Posterior vena cava (tissue), 2 donors: Measurements from ENCODE around the gene TAOK3. TPM values are rescaled to one million over a fixed set of nuclear protein-coding genes. Genes with fewer than 3 reads are reported as not detected.
"Not testable (repeated sequence)": the region's sequence is repeated elsewhere in the genome, so short reads cannot be mapped to it uniquely, and the experiment has no call there.

Experiments used
- DNase-seq: peaks from one replicate; pipeline ENCODE4 v3.0.0-alpha.2; 2020; ENCODE audit warnings: low spot score
- intact Hi-C, 2 donors: fragments of 100-400 bp; cut with DNase I; formaldehyde crosslinking; loops; one replicate each; pipeline versions ENCODE4 v1.14.1 to v1.14.2; 2022 to 2023
- total RNA-seq, 2 donors: library from RNA; stranded (reverse); fragmentation: NEBNext Ultra II Directional; extraction: Animal tissue kit (Norgen Biotek cat#: 25700); gene quantifications; one replicate each; pipeline ENCODE4 v1.2.1, GENCODE V29; 2021
- donor health status: DM: yes; HTN: yes; CAD: no.
- donor health status: DM: yes; HTN: yes; CAD: no.

The TAOK3 gene
- total RNA-seq, 2 donors from 2014 or later: 27.9 to 31.8 TPM

DNA sequence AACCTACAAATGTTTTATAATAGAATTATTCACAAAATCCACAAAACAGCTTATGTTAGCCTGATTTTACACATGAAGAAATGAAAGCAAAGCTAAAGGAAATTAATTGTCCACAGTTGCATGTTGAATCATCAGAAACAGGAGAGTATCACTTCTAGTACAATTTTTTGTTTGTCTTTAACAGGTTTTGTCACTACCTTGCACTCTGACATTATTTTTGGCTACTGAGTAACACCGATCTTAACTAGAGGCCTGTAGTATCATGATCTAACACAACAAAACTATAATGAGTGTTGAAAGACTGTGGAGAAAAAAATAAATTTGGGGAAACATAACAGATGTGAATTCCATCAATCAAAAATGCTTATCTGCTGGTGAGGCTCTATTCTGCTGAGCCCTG is 60.1 kb downstream of the TAOK3 start:
- intact Hi-C loops: no loop called here
- DNase-seq: no peak

DNA sequence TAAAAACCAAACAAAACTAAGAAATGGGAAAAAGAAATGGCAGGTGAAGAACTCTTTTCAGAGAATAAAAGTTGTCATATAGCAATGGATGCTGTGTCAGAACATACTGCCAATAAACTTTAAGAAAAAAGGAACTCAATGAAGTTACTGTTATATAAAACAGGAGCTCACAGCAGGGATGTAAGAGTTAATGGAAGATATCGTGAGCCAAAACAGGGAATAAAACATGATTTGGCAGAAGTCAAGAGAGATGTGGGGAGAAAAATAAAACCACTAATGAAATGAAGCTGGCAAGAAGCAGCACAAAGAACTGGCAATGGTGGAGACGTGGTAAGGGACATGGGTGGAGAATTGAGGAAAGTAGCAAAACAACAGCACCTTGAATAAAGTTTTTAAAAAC is 61.0 kb downstream of the TAOK3 start:
- DNase-seq: no peak
- intact Hi-C loops: no loop called here

DNA sequence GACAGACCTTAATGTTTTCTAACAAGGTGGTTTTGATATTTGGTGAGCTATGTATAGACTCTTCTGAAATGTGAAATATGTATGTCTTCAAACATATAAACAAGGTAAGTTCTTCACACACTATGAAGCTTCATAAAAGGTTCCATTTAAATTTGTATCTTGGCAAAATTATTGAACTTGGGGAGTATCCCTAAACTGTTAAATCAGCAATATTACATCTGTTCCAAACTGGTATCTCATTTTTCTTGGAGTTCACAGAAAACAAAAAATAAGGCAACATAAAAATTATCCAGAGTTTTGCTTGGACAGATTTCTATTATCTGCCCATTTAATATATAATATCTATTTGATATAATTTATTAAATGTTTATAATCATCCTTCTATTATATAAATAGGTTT is 62.4 kb downstream of the TAOK3 start:
- no peak for DNase-seq
- intact Hi-C loops: no loop called here

DNA sequence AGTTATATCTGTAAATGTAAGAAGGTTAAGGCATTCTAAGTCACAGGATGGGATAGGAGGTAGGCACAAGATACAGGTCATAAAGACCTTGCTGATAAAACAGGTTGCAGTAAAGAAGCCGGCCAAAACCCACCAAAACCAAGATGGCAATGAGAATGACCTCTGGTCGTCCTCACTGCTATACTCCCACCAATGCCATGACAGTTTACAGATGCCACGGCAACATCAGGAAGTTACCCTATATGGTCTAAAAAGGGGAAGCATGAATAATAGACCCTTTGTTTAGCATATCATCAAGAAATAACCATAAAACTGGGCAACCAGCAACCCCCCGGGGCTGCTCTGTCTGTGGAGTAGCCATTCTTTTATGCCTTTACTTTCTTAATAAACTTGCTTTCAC is 64.7 kb downstream of the TAOK3 start:
- intact Hi-C loops: loop anchor here in 1 of 2 donors (5.0 kb wide), 1 partner anchor 64 kb away; the partner anchor contains the start of gene TAOK3
- not testable (repeated sequence) for DNase-seq

DNA sequence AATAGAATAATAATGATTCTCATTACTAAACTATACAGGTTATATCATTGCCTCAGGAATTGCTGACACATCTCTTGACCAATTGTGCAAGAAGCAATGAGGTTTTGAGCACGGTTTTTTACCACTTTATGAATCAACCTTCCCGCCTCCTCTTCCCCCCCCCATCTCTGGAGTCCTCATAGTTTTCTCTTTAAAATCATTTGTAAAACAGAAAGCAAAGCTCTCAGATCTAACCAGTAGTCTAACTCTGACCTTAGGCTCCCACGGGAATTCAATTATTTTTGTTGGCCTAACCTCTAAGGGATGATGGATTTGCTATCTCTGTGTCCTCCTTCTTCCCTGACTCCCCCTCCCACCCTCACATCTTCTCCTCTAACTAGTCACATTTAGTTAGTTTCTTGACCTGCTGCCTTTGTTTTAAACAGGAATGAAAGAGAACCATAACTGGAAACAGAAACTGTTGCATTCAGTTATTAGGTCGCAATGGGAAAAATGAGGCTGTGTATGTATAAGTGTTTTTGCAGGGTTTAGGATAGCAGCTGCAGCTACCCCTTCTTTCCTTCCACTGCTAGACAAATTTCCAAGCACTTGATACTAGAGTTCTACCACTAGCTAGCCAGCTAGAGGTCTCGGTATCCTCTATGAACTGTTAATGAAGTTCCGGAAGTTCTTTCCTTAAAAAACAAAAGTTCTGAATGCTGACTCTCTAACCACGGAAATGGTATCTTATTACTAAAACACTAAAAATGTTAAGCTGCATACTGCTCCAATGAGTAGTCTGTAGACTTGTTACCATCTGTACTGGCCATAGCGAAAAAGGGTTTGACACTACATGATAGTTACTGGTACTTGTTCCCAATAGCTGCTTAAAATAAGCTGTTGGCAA is 65.4 kb downstream of the TAOK3 start:
- intact Hi-C loops: loop anchor here in 1 of 2 donors (5.0 kb wide), 1 partner anchor 65 kb away; the partner anchor contains the start of gene TAOK3
- DNase-seq: no peak

DNA sequence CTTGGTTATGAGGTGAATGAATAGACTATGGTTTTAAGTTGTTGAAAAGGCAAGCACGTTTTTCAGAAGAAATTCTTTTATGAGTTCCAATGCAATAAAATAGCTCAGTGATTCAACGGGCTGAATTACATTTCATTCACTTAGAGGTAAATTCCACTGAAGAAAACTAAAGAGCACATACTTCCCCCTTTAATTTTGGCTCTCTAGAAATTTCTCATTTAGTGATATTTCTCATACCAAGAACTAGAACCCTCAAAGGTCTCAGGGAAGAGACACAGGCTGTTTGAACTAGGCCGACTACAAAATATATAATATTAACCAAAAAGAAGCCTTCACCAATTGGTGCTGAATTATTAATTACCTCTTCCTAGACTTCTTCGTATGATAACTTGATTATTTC is 68.6 kb downstream of the TAOK3 start:
- DNase-seq: no peak
- intact Hi-C loops: no loop called here

DNA sequence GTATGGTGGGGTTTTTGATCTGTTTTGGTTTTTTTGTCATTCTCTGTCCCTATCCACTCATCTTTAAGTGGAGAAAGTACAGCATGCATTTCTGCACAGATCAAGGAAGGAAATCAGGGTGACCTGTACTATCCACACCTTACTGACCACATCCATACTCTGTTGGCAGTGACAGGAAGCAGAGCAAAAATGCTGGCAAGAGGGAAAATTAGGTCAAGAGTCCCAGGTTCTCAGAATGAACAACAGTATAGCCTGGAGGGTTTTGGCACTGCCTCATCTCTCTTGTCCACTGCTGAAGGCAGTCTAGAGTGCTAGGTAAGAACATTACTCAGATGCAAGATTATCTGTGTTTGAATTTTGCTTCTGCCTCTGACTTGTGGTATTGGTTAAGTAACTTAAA is 70.7 kb downstream of the TAOK3 start:
- DNase-seq: no peak
- intact Hi-C loops: no loop called here

DNA sequence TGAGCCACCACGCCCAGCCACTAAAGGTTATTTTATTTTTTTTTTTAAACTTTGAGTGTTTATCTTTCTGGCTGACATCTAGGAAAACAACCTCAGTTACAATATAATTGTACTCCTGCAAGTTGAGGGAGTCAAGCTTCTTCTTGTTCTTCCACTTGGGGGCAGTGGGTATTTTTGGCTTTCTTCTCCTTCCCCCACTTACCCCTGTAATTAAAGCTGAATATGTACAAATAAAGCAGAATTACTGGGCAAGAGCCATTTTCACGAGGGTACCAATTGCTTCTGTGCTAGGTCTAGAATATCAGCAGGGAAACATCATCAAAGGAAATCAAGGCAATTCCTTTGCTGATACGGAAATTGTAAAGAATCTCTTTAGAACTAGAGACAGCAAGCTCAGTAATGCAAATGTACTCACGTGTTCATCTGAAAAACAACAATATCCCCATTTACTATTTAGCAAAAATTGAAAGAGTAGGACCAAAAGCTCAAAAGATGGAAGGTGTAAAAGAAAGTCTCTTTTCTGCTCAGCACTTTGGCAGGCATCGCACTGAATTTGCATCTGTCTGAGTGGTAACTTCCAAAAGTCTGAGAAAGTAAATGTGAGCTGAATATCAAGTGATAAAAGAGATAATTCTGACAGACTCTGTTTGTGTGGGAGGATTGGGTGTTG is 72.8 kb downstream of the TAOK3 start:
- DNase-seq: no peak
- intact Hi-C loops: no loop called here

DNA sequence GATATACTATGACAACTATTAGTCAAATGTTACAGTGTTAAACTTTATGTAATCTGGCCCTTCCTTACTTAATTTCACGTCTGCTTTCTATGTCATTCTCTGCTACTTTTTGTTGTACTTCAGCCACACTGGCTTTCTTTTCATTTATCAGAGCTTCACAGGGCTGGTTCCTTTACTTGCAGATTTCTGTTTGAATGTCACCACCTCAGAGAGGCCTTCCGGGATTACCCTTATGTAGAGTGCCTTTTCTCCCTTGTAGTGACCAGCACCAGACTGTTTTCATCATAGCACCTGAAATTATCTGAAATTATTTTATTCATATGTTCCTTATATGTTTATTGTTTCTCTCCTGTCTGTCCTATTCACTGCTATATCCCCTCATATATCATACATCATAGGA is 75.4 kb downstream of the TAOK3 start:
- intact Hi-C loops: no loop called here
- DNase-seq: no peak

DNA sequence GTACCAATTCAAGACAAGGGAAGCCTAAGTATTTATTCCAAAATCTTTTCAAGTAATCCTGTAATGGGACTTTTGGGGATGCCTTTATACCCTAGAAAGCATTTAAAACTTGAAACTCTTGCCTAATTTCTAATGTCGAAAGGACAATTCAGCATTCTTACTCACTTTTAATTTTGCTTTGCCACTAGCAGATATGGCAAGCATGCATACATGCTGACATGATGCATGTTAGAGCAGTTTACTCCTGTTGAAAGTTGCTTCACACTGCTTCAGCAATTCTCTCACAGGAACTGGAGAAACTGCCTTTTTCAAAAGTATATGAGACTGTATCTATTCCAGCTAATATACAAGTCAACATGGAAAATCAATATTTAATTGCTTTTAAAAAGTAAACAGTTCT is 79.9 kb downstream of the TAOK3 start:
- no peak for DNase-seq
- intact Hi-C loops: no loop called here

DNA sequence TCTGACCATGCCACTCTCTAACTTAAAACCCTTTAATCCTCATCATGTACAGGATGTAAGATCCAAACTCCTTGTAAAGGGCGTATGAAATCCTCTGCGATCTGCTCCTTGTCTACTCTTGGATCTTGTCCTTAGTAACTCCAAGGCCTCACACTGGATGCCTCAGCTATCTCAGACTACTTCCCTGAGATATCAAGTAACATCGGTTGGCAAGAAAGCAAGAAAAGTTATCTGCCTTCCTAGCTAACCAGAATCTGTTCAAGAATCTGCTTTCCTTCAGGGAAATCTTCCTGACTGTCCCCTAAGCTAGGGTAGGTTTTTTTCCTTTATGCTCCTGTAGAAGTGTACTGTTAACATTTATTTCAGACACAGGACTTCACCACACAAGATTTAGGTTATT is 82.6 kb downstream of the TAOK3 start:
- intact Hi-C loops: no loop called here
- DNase-seq: no peak

DNA sequence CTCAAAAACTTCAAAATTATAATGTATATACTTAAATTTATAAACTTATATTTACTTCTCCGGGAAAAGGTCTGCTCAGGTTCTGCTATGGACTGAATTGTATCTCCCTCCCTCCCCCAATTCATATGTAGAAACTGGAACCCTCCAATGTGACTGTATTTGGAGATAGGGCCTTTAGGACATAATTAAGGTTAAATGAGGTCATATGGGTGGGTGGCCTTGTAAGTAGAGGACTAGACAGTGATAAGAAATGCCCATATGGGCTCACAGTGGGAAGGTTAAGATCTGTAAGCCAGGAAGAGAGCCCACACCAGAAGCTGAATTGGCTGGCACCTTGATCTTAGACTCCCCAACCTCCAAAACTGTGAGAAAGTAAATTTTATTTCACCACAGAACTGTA is 84.5 kb downstream of the TAOK3 start:
- intact Hi-C loops: no loop called here
- DNase-seq: no peak

DNA sequence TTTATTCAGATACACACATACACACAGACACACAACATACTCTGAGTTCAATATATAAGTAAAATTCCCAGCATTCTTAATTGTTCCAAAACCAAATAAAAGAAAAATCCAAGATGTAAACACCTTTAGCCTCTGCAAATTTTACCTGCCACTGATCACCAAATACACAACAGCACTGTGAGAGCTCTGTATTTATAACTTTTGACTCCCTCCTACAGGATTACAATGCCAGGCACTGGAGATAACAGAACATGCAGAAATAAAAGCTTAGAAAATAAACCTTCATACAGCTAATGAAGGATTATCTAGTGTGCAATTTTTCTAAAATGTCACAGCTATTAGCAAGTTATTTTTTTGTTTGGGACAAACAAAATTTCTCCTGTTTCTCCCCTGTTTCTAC is 85.0 kb downstream of the TAOK3 start:
- intact Hi-C loops: loop anchor here in 1 of 2 donors (2.0 kb wide), 1 partner anchor 57 kb away; no protein-coding TSS in a partner anchor

DNA sequence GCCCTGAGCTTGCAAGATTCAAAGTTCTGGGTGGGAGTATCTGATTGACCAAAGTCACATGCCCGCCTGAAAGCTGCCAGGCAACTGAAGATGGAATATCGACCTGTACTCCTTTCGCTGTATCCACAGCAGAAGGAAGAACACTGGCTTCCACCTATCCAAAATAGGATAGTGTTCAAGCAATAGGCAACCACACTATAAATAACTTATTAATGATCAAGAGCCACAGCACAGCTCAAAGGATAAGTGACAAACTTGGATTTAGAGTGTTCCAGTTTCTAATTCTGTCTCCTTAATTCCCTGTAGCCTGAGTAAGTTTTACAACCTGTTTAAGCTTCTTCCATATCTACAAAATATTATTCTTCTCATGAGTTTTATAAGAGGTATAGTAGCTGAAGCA is 89.9 kb downstream of the TAOK3 start:
- no peak for DNase-seq
- intact Hi-C loops: no loop called here

More for the DNA sequence above, 85.0 kb downstream of the TAOK3 start:
- DNase-seq: no peak

DNA sequence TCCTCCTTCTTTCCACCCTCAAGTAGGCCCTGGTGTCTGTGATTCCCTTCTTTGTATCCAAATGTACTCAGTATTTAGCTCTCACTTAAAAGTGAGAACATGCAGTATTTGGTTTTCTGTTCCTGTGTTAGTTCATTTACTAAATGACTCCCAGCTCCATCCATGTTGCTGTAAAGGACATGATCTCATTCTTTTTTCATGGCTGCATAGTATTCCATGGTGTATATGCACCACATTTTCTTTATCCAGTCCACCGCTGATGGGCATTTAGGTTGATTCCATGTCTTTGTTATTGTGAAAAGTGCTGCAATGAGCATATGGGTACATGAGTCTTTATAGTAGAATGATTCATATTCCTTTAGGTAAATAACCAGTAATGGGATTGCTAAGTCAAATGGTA is 94.4 kb downstream of the TAOK3 start:
- intact Hi-C loops: not testable (repeated sequence)

DNA sequence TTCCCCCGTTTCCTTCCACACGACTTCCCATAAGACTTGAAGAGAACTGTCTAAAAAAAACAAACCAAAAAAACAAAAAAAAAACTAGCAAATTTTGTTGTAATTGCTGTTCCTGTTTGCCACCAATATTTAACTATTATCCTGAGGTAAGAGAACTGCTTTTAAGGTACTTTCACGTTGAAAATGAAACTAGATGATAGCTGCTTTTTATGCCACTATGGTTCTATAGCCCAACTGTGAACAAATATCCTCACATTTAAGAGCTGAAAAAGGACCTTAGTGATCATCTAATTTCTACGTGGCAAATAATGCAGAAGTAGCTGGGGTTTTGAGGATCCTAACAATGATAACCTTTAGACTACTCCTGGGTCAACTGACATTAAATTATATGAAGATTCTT is 98.6 kb downstream of the TAOK3 start:
- DNase-seq: no peak
- intact Hi-C loops: no loop called here

More for the DNA sequence above, 94.4 kb downstream of the TAOK3 start:
- not testable (repeated sequence) for DNase-seq

DNA sequence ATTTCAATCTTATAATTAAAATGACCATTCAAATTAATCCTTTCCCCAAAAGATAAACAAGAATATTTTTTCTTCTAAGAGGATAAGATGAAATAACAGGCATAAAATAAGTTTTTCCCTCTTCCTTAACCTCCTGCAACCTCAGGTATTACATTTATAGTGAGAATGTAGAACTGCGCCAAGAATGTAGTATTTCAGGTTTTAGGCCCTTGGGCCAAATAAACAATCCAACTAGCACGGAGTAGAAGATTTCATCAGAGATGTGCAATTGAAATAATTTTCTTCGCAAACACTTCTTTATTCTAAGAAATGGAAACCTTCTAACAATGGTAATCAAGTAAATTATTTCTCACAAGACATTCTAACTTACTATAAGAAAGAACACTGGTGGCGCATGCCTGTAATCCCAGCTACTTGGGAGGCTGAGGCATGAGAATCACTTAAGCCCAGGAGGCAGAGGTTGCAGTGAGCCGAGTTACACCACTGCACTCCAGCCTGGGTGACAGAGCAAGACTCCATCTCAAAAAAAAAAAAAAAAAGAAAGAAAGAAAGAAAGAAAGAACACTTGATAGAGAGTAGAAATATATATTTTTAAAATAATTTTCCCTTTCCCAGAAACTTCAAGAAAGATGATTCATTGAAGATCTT is 100.8 kb downstream of the TAOK3 start:
- intact Hi-C loops: no loop called here
- DNase-seq: no peak

DNA sequence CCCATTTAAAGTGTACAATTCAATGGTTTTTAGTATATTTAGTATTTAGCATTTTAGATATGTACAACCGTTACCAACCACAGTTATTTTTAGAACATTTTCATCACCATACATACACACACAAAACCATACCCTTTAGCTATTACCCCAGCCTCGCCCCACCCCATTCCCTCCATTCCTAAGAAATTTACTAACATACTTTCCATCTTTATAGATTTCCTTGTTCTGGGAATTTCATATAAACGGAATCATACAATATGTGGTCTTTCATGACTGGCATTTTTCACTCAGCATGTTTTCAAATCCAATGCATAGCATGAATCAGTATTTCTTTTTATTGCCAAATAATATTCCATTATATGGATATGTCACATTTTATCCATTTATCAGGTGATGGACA is 101.5 kb downstream of the TAOK3 start:
- intact Hi-C loops: no loop called here
- DNase-seq: no peak

DNA sequence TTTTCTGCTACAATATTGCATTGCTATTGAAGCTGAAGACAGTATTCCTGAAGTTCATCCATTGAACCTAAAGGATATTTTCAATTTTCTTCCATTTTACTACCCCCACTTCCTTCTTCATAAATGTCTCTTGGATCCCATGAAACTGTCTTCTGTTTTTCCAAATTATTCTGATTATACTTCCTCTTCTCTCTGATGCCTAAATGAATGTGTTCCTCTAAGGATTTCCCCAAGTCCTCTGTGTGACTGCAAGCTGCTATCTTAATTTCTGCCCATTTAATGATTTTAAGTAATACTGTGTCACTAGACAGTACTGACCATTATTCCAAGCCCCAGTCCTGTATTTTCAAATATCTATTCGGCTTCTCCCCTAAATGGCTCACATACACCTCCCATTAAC is 102.9 kb downstream of the TAOK3 start:
- intact Hi-C loops: no loop called here
- DNase-seq: no peak

DNA sequence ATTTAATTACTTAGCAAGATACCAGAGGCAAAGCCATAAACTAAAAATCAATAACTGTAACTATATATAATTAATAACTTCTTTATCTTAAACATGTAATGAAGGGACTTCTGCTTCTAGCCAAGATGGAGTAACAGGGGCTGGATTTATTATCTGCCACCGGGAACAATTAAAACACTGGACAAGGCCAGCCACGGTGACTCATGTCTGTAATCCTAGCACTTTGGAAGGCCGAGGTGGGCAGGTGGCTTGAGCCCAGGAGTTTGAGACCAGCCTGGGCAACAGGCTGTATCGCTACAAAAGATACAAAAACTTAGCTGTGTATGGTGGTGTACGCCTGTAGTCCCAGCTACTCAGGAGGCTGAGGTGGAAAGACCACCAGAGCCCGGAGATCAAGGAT is 113.6 kb downstream of the TAOK3 start:
- intact Hi-C loops: no loop called here
- DNase-seq: no peak
